HepG2 (cell line): ENCODE data around the gene LYST. TPM values are rescaled to one million over a fixed set of nuclear protein-coding genes. Genes with fewer than 3 reads are reported as not detected.

ENCODE experiments used
- ATAC-seq: fragments of 200-7000 bp; cut with Tn5 transposase; 3 replicates; pipeline ENCODE4 v1.9.1; 2020; ENCODE audit warnings: mild to moderate bottlenecking, moderate library complexity
- BruUV-seq: library from RNA; stranded (reverse); fragments of 400-500 nt; replicated peaks from 2 replicates; lab custom pipeline; 2021; lab: Mats Ljungman, UMichigan
- CTCF ChIA-PET: fragments of 300-600 bp; formaldehyde crosslinking; extraction: SDS; loops from one replicate; lab custom pipeline; 2021; ENCODE audit warnings: low total read pairs, inconsistent platforms, low intra/inter-chr PET ratio; lab: Yijun Ruan, JAX
- POLR2A ChIA-PET: fragments of 350-600 bp; sonication (Branson Sonifier 250); formaldehyde crosslinking; loops from one replicate; lab custom pipeline; 2020; ENCODE audit warnings: antibody characterized with exemption, inconsistent platforms; lab: Yijun Ruan, JAX
- DNase-seq: peaks from one replicate; pipeline ENCODE4 v3.0.0-alpha.2; 2015; ENCODE audit warnings: low spot score
- FAIRE-seq: peaks from 3 replicates; lab custom pipeline; 2011; peaks lifted over from hg19 to GRCh38; lab: Jason Lieb, UNC
- H2AFZ ChIP-seq: one replicate; pipeline ENCODE4 v1.6.1; 2011; ENCODE audit warnings: low read length, inconsistent platforms
- H3K27ac ChIP-seq: fragments of 300-600 bp; 3 replicates; pipeline ENCODE4 v1.8.0; 2011; ENCODE audit warnings: mixed run types, mild to moderate bottlenecking, mixed read lengths, low read length, inconsistent platforms; ENCODE audit not compliant: insufficient read depth; ENCODE audit errors: extremely low read length
- H3K27me3 ChIP-seq, 2 experiments: fragments of 200-600 bp in 1 of 2; 2 replicates in 1 of 2; 3 replicates in 1 of 2; pipeline versions ENCODE4 v1.6.0 to v1.8.0; 2011; ENCODE audit warnings: low read length in 2 of 2, mild to moderate bottlenecking in 2 of 2, moderate library complexity in 2 of 2, inconsistent platforms in 1 of 2; ENCODE audit not compliant: insufficient read depth in 2 of 2, control insufficient read depth in 1 of 2
- H3K36me3 ChIP-seq, 2 experiments: fragments of 200-600 bp in 1 of 2; replicated peaks in 1 of 2; 2 replicates in 1 of 2; 3 replicates in 1 of 2; pipeline versions ENCODE4 v1.5.1 to v1.8.0; 2011; ENCODE audit warnings: low read length in 2 of 2, inconsistent platforms in 1 of 2; ENCODE audit not compliant: insufficient read depth in 2 of 2, control insufficient read depth in 1 of 2
- H3K4me1 ChIP-seq: 2 replicates; pipeline ENCODE4 v1.5.1; 2012; ENCODE audit warnings: low read length, inconsistent platforms; ENCODE audit not compliant: insufficient read depth
- H3K4me2 ChIP-seq: 2 replicates; pipeline ENCODE4 v1.6.0; 2011; ENCODE audit warnings: low read depth, low read length, inconsistent platforms
- H3K4me3 ChIP-seq, 3 experiments: fragments of 200-600 bp in 1 of 3; sonication (generic), shearing (Covaris generic) in 1 of 3; replicated peaks in 1 of 3; 2 replicates each; pipeline ENCODE4 v1.5.1; 2011 to 2016; ENCODE audit warnings: low read length in 3 of 3, inconsistent platforms in 2 of 3, low read depth in 2 of 3, mild to moderate bottlenecking in 2 of 3, control low read depth in 1 of 3, mixed read lengths in 1 of 3; ENCODE audit not compliant: insufficient read depth in 1 of 3
- H3K79me2 ChIP-seq: one replicate; pipeline ENCODE4 v1.6.1; 2011; ENCODE audit warnings: low read length, inconsistent platforms; ENCODE audit not compliant: insufficient read depth
- H3K9ac ChIP-seq: 2 replicates; pipeline ENCODE4 v1.6.0; 2011; ENCODE audit warnings: mild to moderate bottlenecking, low read depth, low read length, inconsistent platforms; ENCODE audit not compliant: insufficient read depth
- H3K9me3 ChIP-seq: 2 replicates; pipeline ENCODE4 v1.5.1; 2012; ENCODE audit warnings: mild to moderate bottlenecking, low read length
- H4K20me1 ChIP-seq: 2 replicates; pipeline ENCODE4 v1.6.0; 2011; ENCODE audit warnings: inconsistent platforms, mild to moderate bottlenecking, low read length, moderate library complexity; ENCODE audit not compliant: insufficient read depth
- ARNTL ChIP-seq: sonication (generic); formaldehyde crosslinking; IDR thresholded peaks from 2 replicates; pipeline ENCODE4 v1.4.0; 2020; ENCODE audit warnings: mild to moderate bottlenecking, missing genetic modification reagents
- ERF ChIP-seq: IDR thresholded peaks from 2 replicates; pipeline ENCODE4 v1.6.1; 2018; ENCODE audit warnings: missing biosample characterization, missing genetic modification reagents
- FOXK2 ChIP-seq: fragments of 450-650 bp; IDR thresholded peaks from 2 replicates; pipeline ENCODE4 v1.6.1; 2016
- FOXM1 ChIP-seq: sonication (generic); formaldehyde crosslinking; IDR thresholded peaks from 2 replicates; pipeline ENCODE4 v1.5.0; 2020; ENCODE audit warnings: missing genetic modification reagents
- GABPB1 ChIP-seq: IDR thresholded peaks from 2 replicates; pipeline ENCODE4 v1.6.1; 2016; ENCODE audit warnings: mild to moderate bottlenecking, missing genetic modification reagents, moderate library complexity, missing compliant biosample characterization
- MYNN ChIP-seq: sonication (generic); formaldehyde crosslinking; IDR thresholded peaks from 2 replicates; pipeline ENCODE4 v1.4.0; 2020; ENCODE audit warnings: mild to moderate bottlenecking, low read depth, missing genetic modification reagents
- NR2F6 ChIP-seq, 2 experiments: IDR thresholded peaks; 2 replicates each; pipeline ENCODE4 v1.6.1; 2016; ENCODE audit warnings: antibody characterized with exemption in 1 of 2, mild to moderate bottlenecking in 1 of 2
- PAX8 ChIP-seq: sonication (generic); formaldehyde crosslinking; IDR thresholded peaks from 2 replicates; pipeline ENCODE4 v1.8.0; 2022; ENCODE audit warnings: mild to moderate bottlenecking, missing genetic modification reagents, borderline replicate concordance
- PCBP1 ChIP-seq: fragments of 200-400 bp; formaldehyde crosslinking; IDR thresholded peaks from 2 replicates; pipeline ENCODE4 v1.6.1; 2017; ENCODE audit warnings: mild to moderate bottlenecking, low read depth, low read length, borderline replicate concordance
- SETDB1 ChIP-seq: sonication (generic); formaldehyde crosslinking; IDR thresholded peaks from 2 replicates; pipeline ENCODE4 v1.5.1; 2020; ENCODE audit warnings: missing genetic modification reagents, mild to moderate bottlenecking, borderline replicate concordance
- ZFP1 ChIP-seq: IDR thresholded peaks from 2 replicates; pipeline ENCODE4 v1.6.1; 2016
- ZNF124 ChIP-seq: sonication (generic); formaldehyde crosslinking; IDR thresholded peaks from 2 replicates; pipeline ENCODE4 v1.4.0; 2020; ENCODE audit warnings: missing genetic modification reagents
- ZNF282 ChIP-seq: fragments of 450-650 bp; IDR thresholded peaks from 2 replicates; pipeline ENCODE4 v1.6.1; 2018; ENCODE audit not compliant: partially characterized antibody
- ZNF333 ChIP-seq: sonication (generic); formaldehyde crosslinking; IDR thresholded peaks from 2 replicates; pipeline ENCODE4 v1.4.0; 2020; ENCODE audit warnings: mild to moderate bottlenecking, missing genetic modification reagents, borderline replicate concordance
- ZNF33A ChIP-seq: sonication (generic); formaldehyde crosslinking; IDR thresholded peaks from 2 replicates; pipeline ENCODE4 v1.5.1; 2020; ENCODE audit warnings: missing genetic modification reagents, mild to moderate bottlenecking, moderate library complexity, borderline replicate concordance
- WGBS: methylation state at CpG from one replicate; pipeline ENCODE4 v1.1.6; 2017; ENCODE audit warnings: low lambda C conversion rate; 5-methylcytosine and 5-hydroxymethylcytosine counted together
- in situ Hi-C: cut with HindIII; loops from 2 replicates; pipeline ENCODE4 v1.10.0; 2017; ENCODE audit warnings: low pct_unique_long_range_greater_than_20kb; ENCODE audit not compliant: extremely low pct_ligation_motif_present
- intact Hi-C: fragments of 100-400 bp; cut with micrococcal nuclease; formaldehyde crosslinking; loops from one replicate; pipeline ENCODE4 v1.10.0; 2022; ENCODE audit not compliant: unreplicated experiment
- polyA plus RNA-seq, 8 experiments: library from polyadenylated mRNA; depleted of rRNA in 3 of 8; stranded (reverse) in 7 of 8; unstranded in 1 of 8; fragments of >200 nt; fragmentation: Illumina TruSeq in 4 of 8; extraction: Trizol in 4 of 8; gene quantifications; 2 replicates each; pipeline versions ENCODE4 v1.2.1 to v1.2.3, GENCODE V29; 2011 to 2016; ENCODE audit warnings: low read depth in 4 of 8, missing spikeins in 1 of 8, mixed read lengths in 1 of 8; ENCODE audit not compliant: insufficient read depth in 1 of 8
- total RNA-seq, 5 experiments: library from RNA; depleted of rRNA; stranded (reverse); fragments of >200 nt; fragmentation: Illumina TruSeq; extraction: Trizol; gene quantifications; 2 replicates each; pipeline ENCODE4 v1.2.3, GENCODE V29; 2016; ENCODE audit warnings: low read depth in 1 of 5
- TF ChIP-seq, protein P1 (sequence below): sonication (generic); formaldehyde crosslinking; IDR thresholded peaks from 2 replicates; pipeline ENCODE4 v1.5.1; 2020; ENCODE audit warnings: mild to moderate bottlenecking, missing genetic modification reagents, borderline replicate concordance

The LYST gene
- total and polyA plus RNA-seq, 2 of the 13 experiments (the other 11 are each of a cell fraction or from before 2014, with no cell fraction given), result 0.91 to 2.5 TPM

DNA sequence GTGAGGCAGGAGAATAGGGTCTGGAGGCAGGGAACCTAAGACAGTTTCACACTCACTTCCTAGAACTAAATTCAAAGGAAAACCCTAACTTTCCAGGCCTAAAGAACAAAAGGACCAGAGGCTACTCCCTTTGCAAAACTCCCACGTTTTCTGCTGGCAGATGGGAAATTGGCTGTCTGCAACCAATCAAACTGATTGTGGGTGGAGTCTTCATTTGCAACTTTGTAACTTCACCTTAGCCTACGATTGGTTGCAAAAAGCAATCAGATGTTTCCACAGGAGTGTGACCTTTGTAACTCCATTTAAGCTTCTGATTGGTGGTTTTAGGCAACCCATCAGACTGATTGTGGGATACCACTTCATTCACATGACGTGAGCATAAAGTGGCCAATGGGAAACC is 197.4 kb downstream of the LYST start:
- no peak overlapping the region for H2AFZ ChIP-seq
- TF ChIP-seq ERF (CRISPR knock-in tag), result no peak
- TF ChIP-seq NR2F6 (IDR thresholded peaks at IDR 0.05), result no peak
- no peak for TF ChIP-seq NR2F6 (CRISPR knock-in tag; IDR thresholded peaks at IDR 0.05)
- no peak for TF ChIP-seq ZNF333 (CRISPR knock-in tag)
- TF ChIP-seq ZNF33A (CRISPR knock-in tag), result no peak
- TF ChIP-seq FOXK2, result no peak
- TF ChIP-seq PAX8 (CRISPR knock-in tag), result no peak
- TF ChIP-seq ZNF282, result no peak
- no peak for TF ChIP-seq ARNTL
- TF ChIP-seq, protein P1, sequence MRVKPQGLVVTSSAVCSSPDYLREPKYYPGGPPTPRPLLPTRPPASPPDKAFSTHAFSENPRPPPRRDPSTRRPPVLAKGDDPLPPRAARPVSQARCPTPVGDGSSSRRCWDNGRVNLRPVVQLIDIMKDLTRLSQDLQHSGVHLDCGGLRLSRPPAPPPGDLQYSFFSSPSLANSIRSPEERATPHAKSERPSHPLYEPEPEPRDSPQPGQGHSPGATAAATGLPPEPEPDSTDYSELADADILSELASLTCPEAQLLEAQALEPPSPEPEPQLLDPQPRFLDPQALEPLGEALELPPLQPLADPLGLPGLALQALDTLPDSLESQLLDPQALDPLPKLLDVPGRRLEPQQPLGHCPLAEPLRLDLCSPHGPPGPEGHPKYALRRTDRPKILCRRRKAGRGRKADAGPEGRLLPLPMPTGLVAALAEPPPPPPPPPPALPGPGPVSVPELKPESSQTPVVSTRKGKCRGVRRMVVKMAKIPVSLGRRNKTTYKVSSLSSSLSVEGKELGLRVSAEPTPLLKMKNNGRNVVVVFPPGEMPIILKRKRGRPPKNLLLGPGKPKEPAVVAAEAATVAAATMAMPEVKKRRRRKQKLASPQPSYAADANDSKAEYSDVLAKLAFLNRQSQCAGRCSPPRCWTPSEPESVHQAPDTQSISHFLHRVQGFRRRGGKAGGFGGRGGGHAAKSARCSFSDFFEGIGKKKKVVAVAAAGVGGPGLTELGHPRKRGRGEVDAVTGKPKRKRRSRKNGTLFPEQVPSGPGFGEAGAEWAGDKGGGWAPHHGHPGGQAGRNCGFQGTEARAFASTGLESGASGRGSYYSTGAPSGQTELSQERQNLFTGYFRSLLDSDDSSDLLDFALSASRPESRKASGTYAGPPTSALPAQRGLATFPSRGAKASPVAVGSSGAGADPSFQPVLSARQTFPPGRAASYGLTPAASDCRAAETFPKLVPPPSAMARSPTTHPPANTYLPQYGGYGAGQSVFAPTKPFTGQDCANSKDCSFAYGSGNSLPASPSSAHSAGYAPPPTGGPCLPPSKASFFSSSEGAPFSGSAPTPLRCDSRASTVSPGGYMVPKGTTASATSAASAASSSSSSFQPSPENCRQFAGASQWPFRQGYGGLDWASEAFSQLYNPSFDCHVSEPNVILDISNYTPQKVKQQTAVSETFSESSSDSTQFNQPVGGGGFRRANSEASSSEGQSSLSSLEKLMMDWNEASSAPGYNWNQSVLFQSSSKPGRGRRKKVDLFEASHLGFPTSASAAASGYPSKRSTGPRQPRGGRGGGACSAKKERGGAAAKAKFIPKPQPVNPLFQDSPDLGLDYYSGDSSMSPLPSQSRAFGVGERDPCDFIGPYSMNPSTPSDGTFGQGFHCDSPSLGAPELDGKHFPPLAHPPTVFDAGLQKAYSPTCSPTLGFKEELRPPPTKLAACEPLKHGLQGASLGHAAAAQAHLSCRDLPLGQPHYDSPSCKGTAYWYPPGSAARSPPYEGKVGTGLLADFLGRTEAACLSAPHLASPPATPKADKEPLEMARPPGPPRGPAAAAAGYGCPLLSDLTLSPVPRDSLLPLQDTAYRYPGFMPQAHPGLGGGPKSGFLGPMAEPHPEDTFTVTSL (CRISPR knock-in tag), result no peak
- TF ChIP-seq GABPB1, result no peak
- TF ChIP-seq ZFP1, result no peak
- TF ChIP-seq PCBP1, result no peak
- TF ChIP-seq FOXM1 (CRISPR knock-in tag), result no peak
- TF ChIP-seq MYNN (CRISPR knock-in tag), result no peak
- no peak for TF ChIP-seq ZNF124 (CRISPR knock-in tag)
- no peak for TF ChIP-seq SETDB1
- H3K4me1 ChIP-seq, result no peaks in the 10 kb centered on the region
- intact Hi-C loops (no loop called here), in situ Hi-C loops (no loop called here)
- FAIRE-seq, result no peak
- 83% methylated on average over 3 of the region's 3 CpGs for WGBS
- H3K27me3 ChIP-seq, result no peaks in the 10 kb centered on the region
- no TSS peak for BruUV-seq
- no peaks in the 10 kb centered on the region for H4K20me1 ChIP-seq
- no peak overlapping the region for H3K27ac ChIP-seq
- peaks cover 24% of the 10 kb centered on the region for H3K9me3 ChIP-seq
- no peaks in the 10 kb centered on the region for H3K36me3 ChIP-seq
- H3K9ac ChIP-seq, result no peak overlapping the region
- H3K4me2 ChIP-seq, result no peak overlapping the region
- ChIA-PET CTCF (no interaction called here), POLR2A (no interaction called here)
- no peak for ATAC-seq
- H3K79me2 ChIP-seq, result no peaks in the 10 kb centered on the region
- no peak for DNase-seq
- H3K4me3 ChIP-seq, result no peak overlapping the region
